Peyer's patch (tissue), 4 donors: ENCODE data around the gene PPTC7. TPM values are rescaled to one million over a fixed set of nuclear protein-coding genes. Genes with fewer than 3 reads are reported as not detected.
"Not testable (repeated sequence)": the region's sequence is repeated elsewhere in the genome, so short reads cannot be mapped to it uniquely, and the experiment has no call there.

Experiments used
- DNase-seq, 3 donors: peaks; one replicate each; pipeline ENCODE4 v3.0.0-alpha.2; 2017 to 2019
- H3K27ac ChIP-seq, 4 donors: fragments of 200-600 bp; sonication (generic); one replicate each; pipeline ENCODE4 v1.5.1; 2016 to 2019
- H3K27me3 ChIP-seq, 2 donors: fragments of 200-600 bp; sonication (generic); one replicate each; pipeline ENCODE4 v1.5.1; 2019
- H3K36me3 ChIP-seq, 3 donors: fragments of 200-600 bp; sonication (generic); one replicate each; pipeline ENCODE4 v1.5.1; 2016 to 2019
- H3K4me1 ChIP-seq, 4 donors: fragments of 200-600 bp; sonication (generic); one replicate each; pipeline ENCODE4 v1.5.1; 2016 to 2019
- H3K4me3 ChIP-seq, 4 donors: fragments of 200-600 bp; sonication (generic); 1 replicate in 3 of 4; 2 replicates in 1 of 4; pipeline ENCODE4 v1.5.1; 2016 to 2019; ENCODE audit warnings: mild to moderate bottlenecking in 1 of 4
- H3K9me3 ChIP-seq, 4 donors: fragments of 200-600 bp; sonication (generic); one replicate each; pipeline ENCODE4 v1.5.1; 2016 to 2019; ENCODE audit warnings: mild to moderate bottlenecking in 1 of 4
- POLR2A ChIP-seq, 2 donors: fragments of 450-650 bp; IDR thresholded peaks; one replicate each; pipeline ENCODE4 v1.5.1; 2017; ENCODE audit warnings: antibody characterized with exemption in 2 of 2, mild to moderate bottlenecking in 2 of 2, moderate library complexity in 2 of 2
- total RNA-seq, 4 donors: library from RNA; depleted of rRNA; stranded (reverse); fragments of >200 nt; gene quantifications; one replicate each; pipeline ENCODE4 v1.1.0, GENCODE V29; 2016
- TF ChIP-seq, protein P1 (sequence below), 6 experiments: fragments of 450-650 bp in 4 of 6; fragments of 200-600 bp in 2 of 6; sonication (generic) in 1 of 6; IDR thresholded peaks; one replicate each; pipeline ENCODE4 v1.5.1; 2017 to 2019; ENCODE audit warnings: antibody characterized with exemption in 6 of 6, mild to moderate bottlenecking in 3 of 6, moderate library complexity in 1 of 6

Gene PPTC7
- total RNA-seq, 4 donors from 2014 or later, result 19.5 to 21.4 (median 20.1) TPM

DNA sequence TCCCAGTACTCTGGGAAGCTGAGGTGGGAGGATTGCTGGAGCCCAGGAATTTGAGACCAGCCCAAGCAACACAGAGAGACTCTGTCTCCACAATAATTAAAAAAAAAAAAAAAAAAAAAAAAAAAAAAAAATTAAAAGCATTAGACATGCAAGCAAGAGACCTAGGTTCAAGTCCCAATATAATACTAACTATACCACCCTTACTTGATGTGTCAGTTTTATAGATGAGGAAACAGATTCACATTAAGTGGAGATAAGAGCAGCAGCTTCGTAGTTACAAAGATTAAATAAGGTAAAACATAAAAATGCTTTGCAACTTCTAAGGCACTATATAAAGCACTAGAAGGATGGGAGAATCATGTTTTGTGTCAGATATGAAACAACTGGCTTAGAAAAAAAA is 9.1 kb downstream of the PPTC7 start:
- Histone ChIP-seq H3K4me3 (no peak overlapping the region), H3K27ac (peak overlapping the region in 2 of 4 donors; percentile 15 to 71)

DNA sequence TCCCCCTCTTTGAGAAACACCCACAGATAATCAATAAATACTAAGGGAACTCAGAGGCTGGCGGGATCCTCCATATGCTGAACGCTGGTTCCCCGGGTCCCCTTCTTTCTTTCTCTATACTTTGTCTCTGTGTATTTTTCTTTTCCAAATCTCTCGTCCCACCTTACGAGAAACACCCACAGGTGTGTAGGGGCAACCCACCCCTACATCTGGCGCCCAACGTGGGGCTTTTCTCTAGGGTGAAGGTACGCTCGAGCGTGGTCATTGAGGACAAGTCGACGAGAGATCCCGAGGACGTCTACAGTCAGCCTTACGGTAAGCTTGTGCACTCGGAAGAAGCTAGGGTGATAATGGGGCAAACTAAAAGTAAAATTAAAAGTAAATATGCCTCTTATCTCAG is 12.3 kb downstream of the PPTC7 start:
- H3K9me3 ChIP-seq, result peaks cover 0 to 12% (median 0%) of the 10 kb centered on the region in 4 donors

More for the DNA sequence above, 9.1 kb downstream of the PPTC7 start:
- Histone ChIP-seq H3K27me3 (no peaks in the 10 kb centered on the region), H3K4me1 (peaks cover 0 to 55% (median 18%) of the 10 kb centered on the region in 4 donors), H3K36me3 (no peaks in the 10 kb centered on the region), H3K9me3 (peaks cover 0 to 12% (median 0%) of the 10 kb centered on the region in 4 donors)
- TF ChIP-seq, protein P1, sequence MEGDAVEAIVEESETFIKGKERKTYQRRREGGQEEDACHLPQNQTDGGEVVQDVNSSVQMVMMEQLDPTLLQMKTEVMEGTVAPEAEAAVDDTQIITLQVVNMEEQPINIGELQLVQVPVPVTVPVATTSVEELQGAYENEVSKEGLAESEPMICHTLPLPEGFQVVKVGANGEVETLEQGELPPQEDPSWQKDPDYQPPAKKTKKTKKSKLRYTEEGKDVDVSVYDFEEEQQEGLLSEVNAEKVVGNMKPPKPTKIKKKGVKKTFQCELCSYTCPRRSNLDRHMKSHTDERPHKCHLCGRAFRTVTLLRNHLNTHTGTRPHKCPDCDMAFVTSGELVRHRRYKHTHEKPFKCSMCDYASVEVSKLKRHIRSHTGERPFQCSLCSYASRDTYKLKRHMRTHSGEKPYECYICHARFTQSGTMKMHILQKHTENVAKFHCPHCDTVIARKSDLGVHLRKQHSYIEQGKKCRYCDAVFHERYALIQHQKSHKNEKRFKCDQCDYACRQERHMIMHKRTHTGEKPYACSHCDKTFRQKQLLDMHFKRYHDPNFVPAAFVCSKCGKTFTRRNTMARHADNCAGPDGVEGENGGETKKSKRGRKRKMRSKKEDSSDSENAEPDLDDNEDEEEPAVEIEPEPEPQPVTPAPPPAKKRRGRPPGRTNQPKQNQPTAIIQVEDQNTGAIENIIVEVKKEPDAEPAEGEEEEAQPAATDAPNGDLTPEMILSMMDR (IDR thresholded peaks at IDR 0.05), result no peak
- no peak for TF ChIP-seq POLR2A (IDR thresholded peaks at IDR 0.05)
- DNase-seq, result no peak

DNA sequence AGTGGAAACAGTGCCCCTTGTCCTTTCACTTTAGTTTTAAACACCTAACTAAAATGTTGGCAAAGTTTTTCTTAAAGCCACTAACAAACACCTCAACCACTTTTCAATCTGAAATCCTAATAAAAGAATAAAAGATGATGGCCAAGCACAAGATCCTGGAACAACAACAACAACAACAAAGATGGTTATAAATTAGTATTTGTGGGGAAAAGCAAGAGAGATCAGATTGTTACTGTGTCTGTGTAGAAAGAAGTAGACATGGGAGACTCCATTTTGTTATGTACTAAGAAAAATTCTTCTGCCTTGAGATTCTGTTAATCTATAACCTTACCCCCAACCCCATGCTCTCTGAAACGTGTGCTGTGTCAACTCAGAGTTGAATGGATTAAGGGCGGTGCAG is 13.3 kb downstream of the PPTC7 start:
- H3K9me3 ChIP-seq, result peaks cover 0 to 12% (median 0%) of the 10 kb centered on the region in 4 donors
- not testable (repeated sequence) for DNase-seq, H3K27ac ChIP-seq

More for the DNA sequence above, 12.3 kb downstream of the PPTC7 start:
- not testable (repeated sequence) for H3K36me3 ChIP-seq, H3K27me3 ChIP-seq, H3K4me3 ChIP-seq, H3K27ac ChIP-seq, DNase-seq
- peaks cover 0 to 39% (median 7%) of the 10 kb centered on the region in 4 donors for H3K4me1 ChIP-seq

DNA sequence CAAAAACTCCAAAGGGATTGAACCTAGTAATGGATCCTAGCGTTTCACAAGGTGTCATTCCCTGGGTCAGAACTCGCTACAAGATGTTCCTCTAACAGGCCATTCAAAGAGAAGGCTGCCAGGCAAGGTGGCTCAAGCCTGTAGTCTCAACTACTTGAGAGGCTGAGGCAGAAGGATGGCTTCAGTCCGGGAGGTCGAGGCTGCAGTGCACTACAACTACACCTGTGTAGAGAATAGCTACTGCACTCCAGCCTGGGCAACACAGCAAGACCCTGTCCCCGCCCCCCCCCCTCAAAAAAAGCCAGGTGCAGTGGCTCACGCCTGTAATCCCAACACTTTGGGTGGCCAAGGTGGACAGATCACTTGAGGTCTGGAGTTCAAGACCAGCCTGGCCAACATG is 14.4 kb downstream of the PPTC7 start:
- no peak overlapping the region for H3K4me3 ChIP-seq
- TF ChIP-seq, protein P1 (IDR thresholded peaks at IDR 0.05), result no peak
- TF ChIP-seq POLR2A (IDR thresholded peaks at IDR 0.05), result no peak
- H3K27me3 ChIP-seq, result no peaks in the 10 kb centered on the region
- no peak overlapping the region for H3K27ac ChIP-seq
- peaks cover 0 to 40% (median 3%) of the 10 kb centered on the region in 4 donors for H3K4me1 ChIP-seq
- H3K9me3 ChIP-seq, result peaks cover 0 to 12% (median 0%) of the 10 kb centered on the region in 4 donors
- no peak for DNase-seq
- H3K36me3 ChIP-seq, result no peaks in the 10 kb centered on the region

More for the DNA sequence above, 13.3 kb downstream of the PPTC7 start:
- H3K4me1 ChIP-seq, result peaks cover 0 to 39% (median 3%) of the 10 kb centered on the region in 4 donors
- not testable (repeated sequence) for H3K36me3 ChIP-seq, H3K27me3 ChIP-seq, H3K4me3 ChIP-seq

DNA sequence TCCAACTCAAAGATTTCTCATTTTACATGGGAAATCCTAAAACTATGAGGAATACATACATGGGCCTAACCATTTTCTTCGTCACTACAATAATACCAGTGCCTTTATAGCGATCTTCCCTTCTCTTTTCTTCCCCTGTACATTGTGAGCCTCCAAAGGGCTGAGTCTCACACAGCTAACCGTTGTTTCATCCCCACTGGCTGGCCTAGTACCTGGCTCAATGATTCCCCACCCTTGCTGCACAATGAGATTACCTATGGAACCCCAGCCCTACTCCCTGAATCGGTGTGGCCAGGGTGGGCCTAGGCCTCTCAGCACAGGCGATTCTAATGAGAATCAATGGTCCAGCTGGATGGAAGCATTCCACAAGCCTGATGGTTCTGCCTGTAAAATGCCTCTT is 16.1 kb downstream of the PPTC7 start:
- no peaks in the 10 kb centered on the region for H3K27me3 ChIP-seq
- peaks cover 0 to 11% (median 0%) of the 10 kb centered on the region in 4 donors for H3K9me3 ChIP-seq
- H3K27ac ChIP-seq, result no peak overlapping the region
- DNase-seq, result no peak
- no peaks in the 10 kb centered on the region for H3K36me3 ChIP-seq
- peaks cover 0 to 40% (median 6%) of the 10 kb centered on the region in 4 donors for H3K4me1 ChIP-seq
- H3K4me3 ChIP-seq, result no peak overlapping the region
- TF ChIP-seq, protein P1 (IDR thresholded peaks at IDR 0.05), result no peak
- no peak for TF ChIP-seq POLR2A (IDR thresholded peaks at IDR 0.05)

DNA sequence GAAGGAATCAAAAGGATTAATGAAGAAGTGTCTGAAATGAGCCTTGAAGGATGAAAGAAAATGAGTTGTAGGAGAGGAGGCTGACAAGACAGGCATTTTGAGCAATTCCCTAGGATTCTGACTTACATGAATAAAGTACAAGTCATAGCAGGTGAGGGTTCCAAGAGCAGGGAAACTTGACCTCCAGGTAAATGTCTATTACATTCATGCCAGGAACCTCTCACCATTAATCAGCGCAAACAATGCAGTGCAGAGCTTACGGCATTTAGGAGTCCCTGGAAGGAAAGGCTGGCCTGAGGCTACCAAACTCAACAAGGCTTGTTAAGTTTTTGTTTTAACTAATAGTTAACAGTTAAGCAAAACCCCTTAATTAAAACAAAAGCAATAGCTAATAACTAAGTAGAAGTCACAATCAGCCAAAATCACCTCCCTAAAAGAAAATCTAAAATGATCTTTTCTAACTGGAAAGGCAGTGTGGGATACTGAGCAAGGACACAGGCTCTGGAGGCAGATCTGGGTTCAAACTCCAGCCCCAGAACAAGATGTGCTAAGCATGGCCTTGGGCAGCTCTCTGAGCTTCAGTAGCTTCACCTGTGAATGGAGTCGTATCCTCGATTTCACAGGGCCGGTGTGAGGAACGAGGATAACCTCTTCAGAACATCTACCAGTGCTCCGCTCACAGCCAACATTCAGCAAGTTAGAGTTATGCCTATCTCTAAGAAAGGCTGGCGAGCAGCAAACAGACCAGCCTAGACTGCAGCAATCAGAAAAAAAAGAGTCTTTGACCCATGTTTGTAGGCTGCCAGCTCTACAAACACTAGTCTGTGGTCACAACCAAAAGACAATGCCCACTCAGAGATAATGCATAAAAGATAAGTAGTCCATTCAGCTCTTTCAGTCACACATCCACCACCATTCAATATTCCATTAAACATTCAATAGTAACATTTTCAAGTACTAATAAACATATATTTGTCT is 16.9 kb downstream of the PPTC7 start:
- no peak overlapping the region for H3K4me3 ChIP-seq
- no peaks in the 10 kb centered on the region for H3K27me3 ChIP-seq
- peaks cover 0 to 4% (median 0%) of the 10 kb centered on the region in 4 donors for H3K9me3 ChIP-seq
- peaks cover 0 to 48% (median 7%) of the 10 kb centered on the region in 4 donors for H3K4me1 ChIP-seq
- no peaks in the 10 kb centered on the region for H3K36me3 ChIP-seq
- DNase-seq, result no peak
- peak overlapping the region in 1 of 4 donors; percentile 35 for H3K27ac ChIP-seq
- TF ChIP-seq POLR2A (IDR thresholded peaks at IDR 0.05), result no peak
- TF ChIP-seq, protein P1 (IDR thresholded peaks at IDR 0.05), result no peak
